HepG2 (cell line): ENCODE measurements around the gene MGA. TPM values are rescaled to one million over a fixed set of nuclear protein-coding genes. Genes with fewer than 3 reads are reported as not detected.

ENCODE experiments used
- ATAC-seq: fragments of 200-7000 bp; cut with Tn5 transposase; 3 replicates; pipeline ENCODE4 v1.9.1; 2020; ENCODE audit warnings: mild to moderate bottlenecking, moderate library complexity
- BruUV-seq: library from RNA; stranded (reverse); fragments of 400-500 nt; replicated peaks from 2 replicates; lab custom pipeline; 2021; lab: Mats Ljungman, UMichigan
- CTCF ChIA-PET: fragments of 300-600 bp; formaldehyde crosslinking; extraction: SDS; loops from one replicate; lab custom pipeline; 2021; ENCODE audit warnings: low total read pairs, inconsistent platforms, low intra/inter-chr PET ratio; lab: Yijun Ruan, JAX
- POLR2A ChIA-PET: fragments of 350-600 bp; sonication (Branson Sonifier 250); formaldehyde crosslinking; loops from one replicate; lab custom pipeline; 2020; ENCODE audit warnings: antibody characterized with exemption, inconsistent platforms; lab: Yijun Ruan, JAX
- DNase-seq: peaks from one replicate; pipeline ENCODE4 v3.0.0-alpha.2; 2015; ENCODE audit warnings: low spot score
- FAIRE-seq: peaks from 3 replicates; lab custom pipeline; 2011; peaks lifted over from hg19 to GRCh38; lab: Jason Lieb, UNC
- H2AFZ ChIP-seq: one replicate; pipeline ENCODE4 v1.6.1; 2011; ENCODE audit warnings: low read length, inconsistent platforms
- H3K27ac ChIP-seq: fragments of 300-600 bp; 3 replicates; pipeline ENCODE4 v1.8.0; 2011; ENCODE audit warnings: mixed run types, mild to moderate bottlenecking, mixed read lengths, low read length, inconsistent platforms; ENCODE audit not compliant: insufficient read depth; ENCODE audit errors: extremely low read length
- H3K27me3 ChIP-seq, 2 experiments: fragments of 200-600 bp in 1 of 2; 2 replicates in 1 of 2; 3 replicates in 1 of 2; pipeline versions ENCODE4 v1.6.0 to v1.8.0; 2011; ENCODE audit warnings: low read length in 2 of 2, mild to moderate bottlenecking in 2 of 2, moderate library complexity in 2 of 2, inconsistent platforms in 1 of 2; ENCODE audit not compliant: insufficient read depth in 2 of 2, control insufficient read depth in 1 of 2
- H3K36me3 ChIP-seq, 2 experiments: fragments of 200-600 bp in 1 of 2; replicated peaks in 1 of 2; 2 replicates in 1 of 2; 3 replicates in 1 of 2; pipeline versions ENCODE4 v1.5.1 to v1.8.0; 2011; ENCODE audit warnings: low read length in 2 of 2, inconsistent platforms in 1 of 2; ENCODE audit not compliant: insufficient read depth in 2 of 2, control insufficient read depth in 1 of 2
- H3K4me1 ChIP-seq: 2 replicates; pipeline ENCODE4 v1.5.1; 2012; ENCODE audit warnings: low read length, inconsistent platforms; ENCODE audit not compliant: insufficient read depth
- H3K4me2 ChIP-seq: 2 replicates; pipeline ENCODE4 v1.6.0; 2011; ENCODE audit warnings: low read depth, low read length, inconsistent platforms
- H3K4me3 ChIP-seq, 3 experiments: fragments of 200-600 bp in 1 of 3; sonication (generic), shearing (Covaris generic) in 1 of 3; replicated peaks in 1 of 3; 2 replicates each; pipeline ENCODE4 v1.5.1; 2011 to 2016; ENCODE audit warnings: low read length in 3 of 3, inconsistent platforms in 2 of 3, low read depth in 2 of 3, mild to moderate bottlenecking in 2 of 3, control low read depth in 1 of 3, mixed read lengths in 1 of 3; ENCODE audit not compliant: insufficient read depth in 1 of 3
- H3K79me2 ChIP-seq: one replicate; pipeline ENCODE4 v1.6.1; 2011; ENCODE audit warnings: low read length, inconsistent platforms; ENCODE audit not compliant: insufficient read depth
- H3K9ac ChIP-seq: 2 replicates; pipeline ENCODE4 v1.6.0; 2011; ENCODE audit warnings: mild to moderate bottlenecking, low read depth, low read length, inconsistent platforms; ENCODE audit not compliant: insufficient read depth
- H3K9me3 ChIP-seq: 2 replicates; pipeline ENCODE4 v1.5.1; 2012; ENCODE audit warnings: mild to moderate bottlenecking, low read length
- H4K20me1 ChIP-seq: 2 replicates; pipeline ENCODE4 v1.6.0; 2011; ENCODE audit warnings: inconsistent platforms, mild to moderate bottlenecking, low read length, moderate library complexity; ENCODE audit not compliant: insufficient read depth
- MXD4 ChIP-seq: IDR thresholded peaks from 2 replicates; pipeline ENCODE4 v1.6.1; 2016; ENCODE audit warnings: mild to moderate bottlenecking, missing biosample characterization, missing genetic modification reagents
- NCOA1 ChIP-seq: sonication (generic); formaldehyde crosslinking; IDR thresholded peaks from 2 replicates; pipeline ENCODE4 v1.9.0; 2021; ENCODE audit warnings: missing genetic modification reagents
- SPEN ChIP-seq: sonication (generic); formaldehyde crosslinking; IDR thresholded peaks from 2 replicates; pipeline ENCODE4 v1.5.1; 2020; ENCODE audit warnings: low read depth, mild to moderate bottlenecking, missing genetic modification reagents
- ZIK1 ChIP-seq: sonication (generic); formaldehyde crosslinking; IDR thresholded peaks from 2 replicates; pipeline ENCODE4 v1.5.0; 2020; ENCODE audit warnings: mild to moderate bottlenecking, low read depth, missing genetic modification reagents, borderline replicate concordance
- ZNF558 ChIP-seq: sonication (generic); formaldehyde crosslinking; IDR thresholded peaks from 2 replicates; pipeline ENCODE4 v1.9.0; 2022; ENCODE audit warnings: mild to moderate bottlenecking, missing genetic modification reagents, borderline replicate concordance
- WGBS: methylation state at CpG from one replicate; pipeline ENCODE4 v1.1.6; 2017; ENCODE audit warnings: low lambda C conversion rate; 5-methylcytosine and 5-hydroxymethylcytosine counted together
- in situ Hi-C: cut with HindIII; loops from 2 replicates; pipeline ENCODE4 v1.10.0; 2017; ENCODE audit warnings: low pct_unique_long_range_greater_than_20kb; ENCODE audit not compliant: extremely low pct_ligation_motif_present
- intact Hi-C: fragments of 100-400 bp; cut with micrococcal nuclease; formaldehyde crosslinking; loops from one replicate; pipeline ENCODE4 v1.10.0; 2022; ENCODE audit not compliant: unreplicated experiment
- polyA plus RNA-seq, 8 experiments: library from polyadenylated mRNA; depleted of rRNA in 3 of 8; stranded (reverse) in 7 of 8; unstranded in 1 of 8; fragments of >200 nt; fragmentation: Illumina TruSeq in 4 of 8; extraction: Trizol in 4 of 8; gene quantifications; 2 replicates each; pipeline versions ENCODE4 v1.2.1 to v1.2.3, GENCODE V29; 2011 to 2016; ENCODE audit warnings: low read depth in 4 of 8, missing spikeins in 1 of 8, mixed read lengths in 1 of 8; ENCODE audit not compliant: insufficient read depth in 1 of 8
- total RNA-seq, 5 experiments: library from RNA; depleted of rRNA; stranded (reverse); fragments of >200 nt; fragmentation: Illumina TruSeq; extraction: Trizol; gene quantifications; 2 replicates each; pipeline ENCODE4 v1.2.3, GENCODE V29; 2016; ENCODE audit warnings: low read depth in 1 of 5

Gene MGA
- total and polyA plus RNA-seq, 2 of the 13 experiments (the other 11 are each of a cell fraction or from before 2014, with no cell fraction given), result 5.3 to 59.0 TPM

DNA sequence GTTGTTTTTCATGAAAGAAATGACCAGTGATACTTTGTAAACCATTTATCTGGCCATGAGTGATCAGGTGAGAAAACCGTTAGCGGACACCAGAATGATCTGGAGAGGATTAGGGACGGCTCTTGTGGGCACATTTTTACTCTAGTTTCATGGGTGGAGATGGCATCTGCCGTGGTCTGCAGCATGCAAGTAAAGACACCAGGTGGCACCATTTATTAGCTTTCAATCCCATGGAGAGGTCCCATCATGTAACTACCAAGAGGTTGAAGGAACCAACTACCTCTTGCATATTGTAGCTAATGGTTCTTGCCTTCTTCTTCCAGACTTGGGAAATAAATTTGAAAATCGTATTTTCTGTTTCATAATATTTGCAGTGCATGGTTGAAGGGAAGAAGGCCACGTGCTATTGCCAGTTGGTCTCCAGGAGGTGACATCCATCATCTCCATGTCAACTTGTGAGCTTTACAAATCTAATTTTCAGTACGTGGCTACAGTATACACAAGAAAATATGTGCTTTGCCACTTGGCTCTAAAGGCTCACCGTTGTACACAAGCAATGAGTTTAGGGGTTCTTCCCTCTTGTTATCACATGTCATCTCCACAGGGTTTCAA is 112.6 kb downstream of the MGA start (continued):
- 0 out of 2 replicates have a peak, but pooled peaks have one; percentile 25 for TF ChIP-seq SPEN
- TF ChIP-seq, all 625 proteins: peak for 8

GRCh38 chr15:41773332-41773728 is 113.1 kb downstream of the MGA start:
- FAIRE-seq (no peak), DNase-seq (no peak), ATAC-seq (no peak)
- no peak for TF ChIP-seq MXD4 (CRISPR knock-in tag)
- peak; percentile 2; the same call in 1 of the 2 replicates for TF ChIP-seq NCOA1
- H3K79me2 ChIP-seq, result peaks cover 3% of the 10 kb centered on the region
- in situ Hi-C loops (loop anchor here (5.0 kb wide), 1 partner anchor 39 kb away; no protein-coding TSS in a partner anchor), intact Hi-C loops (loop anchor here (2.0 kb wide), 1 partner anchor 131 kb away; no protein-coding TSS in a partner anchor)
- ChIA-PET POLR2A (interaction anchor here (0.8 to 3.3 kb wide), 9 partner anchors 9 to 229 kb away, joined by 3 to 20 read pairs (median 3); partner anchors contain the start of genes JMJD7 and RPAP1), CTCF (interaction anchor here (3.9 to 4.7 kb wide), 2 partner anchors 33 to 38 kb away, joined by 25 to 98 read pairs; no protein-coding TSS in a partner anchor)
- peak overlapping the region; percentile 86 for H3K4me2 ChIP-seq
- H3K27me3 ChIP-seq, result no peaks in the 10 kb centered on the region; a peak in 1 of 5 replicates
- no TSS peak for BruUV-seq
- peak overlapping the region; percentile 76; the same call in 1 of the 2 replicates for H3K9ac ChIP-seq
- H3K4me1 ChIP-seq, result peaks cover 46% of the 10 kb centered on the region
- WGBS, result 20% methylated on average over 5 of the region's 5 CpGs
- H2AFZ ChIP-seq, result no peak overlapping the region
- H3K4me3 ChIP-seq, result peak overlapping the region; percentile 63 to 91 (median 86); a peak in 5 of 6 replicates
- H3K27ac ChIP-seq, result peak overlapping the region; percentile 76
- H3K36me3 ChIP-seq, result peaks cover 0 to 6% of the 10 kb centered on the region in 2 experiments; a peak in 2 of 5 replicates
- no peaks in the 10 kb centered on the region for H4K20me1 ChIP-seq
- H3K9me3 ChIP-seq, result no peaks in the 10 kb centered on the region

DNA sequence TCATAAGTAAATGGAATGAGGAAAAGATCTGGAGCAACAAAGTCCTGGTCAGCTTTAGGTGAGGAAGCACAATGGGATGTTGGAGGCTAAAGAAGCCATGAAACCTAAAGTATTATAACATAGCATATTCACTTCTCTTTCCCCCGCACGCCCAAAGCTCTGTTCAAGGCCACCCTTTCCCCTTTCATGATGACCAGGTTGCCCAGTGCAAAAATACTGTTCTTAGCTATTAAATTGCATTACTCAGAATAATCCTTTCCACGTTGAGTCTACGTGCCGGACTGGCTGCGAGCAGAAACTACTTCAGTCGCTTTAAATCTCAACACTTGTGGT is 113.5 kb downstream of the MGA start:
- no peaks in the 10 kb centered on the region for H4K20me1 ChIP-seq
- peaks cover 0 to 3% of the 10 kb centered on the region in 2 experiments; a peak in 2 of 5 replicates for H3K36me3 ChIP-seq
- in situ Hi-C loops, result loop anchor here (5.0 kb wide), 1 partner anchor 39 kb away; no protein-coding TSS in a partner anchor
- TF ChIP-seq ZIK1 (no peak), ZNF558 (CRISPR knock-in tag) (0 out of 2 replicates have a peak, but pooled peaks have one; percentile 1)
- TF ChIP-seq, all 625 proteins: peak for 1
- FAIRE-seq (no peak), DNase-seq (no peak), ATAC-seq (peak; percentile 3)
- ChIA-PET POLR2A (interaction anchor here (0.7 to 3.3 kb wide), 11 partner anchors 9 to 229 kb away, joined by 3 to 20 read pairs (median 3); partner anchors contain the start of genes EHD4, JMJD7 and RPAP1), CTCF (interaction anchor here (3.9 to 4.7 kb wide), 2 partner anchors 33 to 37 kb away, joined by 25 to 98 read pairs; no protein-coding TSS in a partner anchor)
- H3K4me2 ChIP-seq, result peak overlapping the region; percentile 86
- peak overlapping the region; percentile 62 for H2AFZ ChIP-seq
- BruUV-seq, result TSS peak; percentile 84
- H3K9me3 ChIP-seq, result no peaks in the 10 kb centered on the region
- peak overlapping the region; percentile 63 to 91 (median 86) for H3K4me3 ChIP-seq
- H3K9ac ChIP-seq, result peak overlapping the region; percentile 76
- H3K27ac ChIP-seq, result peak overlapping the region; percentile 76
- intact Hi-C loops, result loop anchor here (1.0 to 2.0 kb wide), 2 partner anchors 33 to 131 kb away; no protein-coding TSS in a partner anchor
- 0% methylated on average over 7 of the region's 7 CpGs for WGBS
- H3K79me2 ChIP-seq, result peaks cover 3% of the 10 kb centered on the region
- peaks cover 50% of the 10 kb centered on the region for H3K4me1 ChIP-seq
- no peaks in the 10 kb centered on the region; a peak in 1 of 5 replicates for H3K27me3 ChIP-seq
